Measurements from ENCODE around the gene EXT2.

GRCh38 chr11:44065161-44065661 is 30.3 kb upstream of the EXT2 start:
- TF ChIP-seq CTCF (IDR thresholded peaks at IDR 0.05): no peak
- TF ChIP-seq POLR2A (IDR thresholded peaks at IDR 0.05): no peak
- no peak for TF ChIP-seq POLR2AphosphoS5 (IDR thresholded peaks at IDR 0.05; ENCODE audit: insufficient read depth in 1 of 2, low read depth in 1 of 2)
